WTC11 (cell line): ENCODE data around the gene PELI3.

Experiments
- CBFB ChIP-seq: sonication (generic); formaldehyde crosslinking; IDR thresholded peaks from 2 replicates; pipeline ENCODE4 v1.8.1; 2022; ENCODE audit warnings: mild to moderate bottlenecking, low read depth, missing genetic modification reagents
- CTCF ChIP-seq: fragments of 200-600 bp; IDR thresholded peaks from 2 replicates; pipeline ENCODE4 v1.8.0; 2022; ENCODE audit warnings: antibody characterized with exemption
- FOXP1 ChIP-seq: sonication (generic); formaldehyde crosslinking; IDR thresholded peaks from 2 replicates; pipeline ENCODE4 v1.8.0; 2022; ENCODE audit warnings: missing genetic modification reagents, mild to moderate bottlenecking, moderate library complexity, borderline replicate concordance
- GABPB1 ChIP-seq: sonication (generic); formaldehyde crosslinking; IDR thresholded peaks from 2 replicates; pipeline ENCODE4 v1.8.1; 2023; ENCODE audit warnings: mild to moderate bottlenecking, missing genetic modification reagents
- IRF2 ChIP-seq: sonication (generic); formaldehyde crosslinking; IDR thresholded peaks from 2 replicates; pipeline ENCODE4 v1.8.0; 2022; ENCODE audit warnings: low read depth, missing genetic modification reagents, borderline replicate concordance
- MAX ChIP-seq: sonication (generic); formaldehyde crosslinking; IDR thresholded peaks from 2 replicates; pipeline ENCODE4 v1.8.0; 2022; ENCODE audit warnings: mild to moderate bottlenecking, missing genetic modification reagents
- NR1H2 ChIP-seq: sonication (generic); formaldehyde crosslinking; IDR thresholded peaks from 2 replicates; pipeline ENCODE4 v1.9.0; 2021; ENCODE audit warnings: mild to moderate bottlenecking, moderate library complexity, missing genetic modification reagents
- NR3C1 ChIP-seq: sonication (generic); formaldehyde crosslinking; conservative IDR thresholded peaks from 2 replicates; pipeline ENCODE4 v1.8.1; 2023; ENCODE audit warnings: low read depth, mild to moderate bottlenecking, missing genetic modification reagents
- SMAD4 ChIP-seq: sonication (generic); formaldehyde crosslinking; IDR thresholded peaks from 2 replicates; pipeline ENCODE4 v1.8.0; 2022; ENCODE audit warnings: mild to moderate bottlenecking, missing genetic modification reagents
- TF ChIP-seq, protein P1 (sequence below): sonication (generic); formaldehyde crosslinking; IDR thresholded peaks from 2 replicates; pipeline ENCODE4 v1.8.1; 2023; ENCODE audit warnings: mild to moderate bottlenecking, missing genetic modification reagents, moderate library complexity
- TF ChIP-seq, protein P2 (sequence below): sonication (generic); formaldehyde crosslinking; conservative IDR thresholded peaks from 2 replicates; pipeline ENCODE4 v1.8.1; 2022; ENCODE audit warnings: mild to moderate bottlenecking, missing genetic modification reagents
- TF ChIP-seq, protein P3 (sequence below): fragments of 250-450 bp; sonication (Bioruptor Pico); conservative IDR thresholded peaks from 2 replicates; pipeline ENCODE4 v1.9.0; 2021; ENCODE audit warnings: mild to moderate bottlenecking
- TF ChIP-seq, protein P4 (sequence below): sonication (generic); formaldehyde crosslinking; IDR thresholded peaks from 2 replicates; pipeline ENCODE4 v1.8.1; 2022; ENCODE audit warnings: mild to moderate bottlenecking, missing genetic modification reagents, moderate library complexity, borderline replicate concordance

DNA sequence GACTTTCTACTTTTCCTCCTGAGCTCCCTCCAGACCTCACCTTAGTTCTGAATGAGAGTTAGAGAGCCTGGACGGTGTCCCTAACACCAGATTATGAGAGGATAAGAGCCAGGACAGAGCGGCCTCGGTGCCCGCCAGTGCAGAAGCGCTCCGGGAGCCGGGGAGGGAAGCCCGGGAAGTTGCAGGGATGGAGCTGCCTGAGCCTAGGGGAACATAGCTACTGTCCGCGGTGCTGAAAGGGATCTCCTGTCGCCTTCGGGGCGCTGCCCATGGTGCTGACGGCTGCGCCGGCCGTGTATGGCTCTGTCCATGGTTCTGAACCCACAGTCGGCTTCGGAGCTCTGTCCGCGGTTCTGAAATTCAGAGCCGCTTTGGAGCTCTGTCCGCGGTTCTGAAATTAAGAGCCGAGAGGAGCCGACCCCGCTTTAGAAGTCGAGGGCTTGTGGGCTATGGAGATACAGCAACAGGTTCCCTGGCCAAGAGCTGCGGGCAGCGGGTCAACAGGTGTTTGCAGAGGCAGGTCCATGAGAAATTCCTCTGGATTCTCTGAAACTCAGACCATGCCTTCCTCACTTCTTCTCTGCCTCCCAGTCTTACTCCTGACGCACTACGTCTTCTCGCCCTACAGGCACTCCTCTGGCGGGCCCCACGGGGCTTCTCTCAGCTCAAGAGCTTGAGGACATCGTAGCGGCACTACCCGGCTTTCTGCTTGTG lies 45.1 kb upstream of the PELI3 start:
- TF ChIP-seq FOXP1 (CRISPR knock-in tag) (peak; percentile 100), CTCF (no peak), SMAD4 (peak; percentile 100), NR1H2 (CRISPR knock-in tag) (peak; percentile 100), NR3C1 (CRISPR knock-in tag) (peak; percentile 100), IRF2 (CRISPR knock-in tag) (peak; percentile 100), CBFB (CRISPR knock-in tag) (peak; percentile 100), GABPB1 (peak; percentile 99), MAX (CRISPR knock-in tag) (peak; percentile 100)
- TF ChIP-seq, protein P1, sequence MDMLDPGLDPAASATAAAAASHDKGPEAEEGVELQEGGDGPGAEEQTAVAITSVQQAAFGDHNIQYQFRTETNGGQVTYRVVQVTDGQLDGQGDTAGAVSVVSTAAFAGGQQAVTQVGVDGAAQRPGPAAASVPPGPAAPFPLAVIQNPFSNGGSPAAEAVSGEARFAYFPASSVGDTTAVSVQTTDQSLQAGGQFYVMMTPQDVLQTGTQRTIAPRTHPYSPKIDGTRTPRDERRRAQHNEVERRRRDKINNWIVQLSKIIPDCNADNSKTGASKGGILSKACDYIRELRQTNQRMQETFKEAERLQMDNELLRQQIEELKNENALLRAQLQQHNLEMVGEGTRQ: peak; percentile 92
- TF ChIP-seq, protein P2, sequence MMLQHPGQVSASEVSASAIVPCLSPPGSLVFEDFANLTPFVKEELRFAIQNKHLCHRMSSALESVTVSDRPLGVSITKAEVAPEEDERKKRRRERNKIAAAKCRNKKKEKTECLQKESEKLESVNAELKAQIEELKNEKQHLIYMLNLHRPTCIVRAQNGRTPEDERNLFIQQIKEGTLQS (CRISPR knock-in tag): peak; percentile 100
- TF ChIP-seq, protein P3, sequence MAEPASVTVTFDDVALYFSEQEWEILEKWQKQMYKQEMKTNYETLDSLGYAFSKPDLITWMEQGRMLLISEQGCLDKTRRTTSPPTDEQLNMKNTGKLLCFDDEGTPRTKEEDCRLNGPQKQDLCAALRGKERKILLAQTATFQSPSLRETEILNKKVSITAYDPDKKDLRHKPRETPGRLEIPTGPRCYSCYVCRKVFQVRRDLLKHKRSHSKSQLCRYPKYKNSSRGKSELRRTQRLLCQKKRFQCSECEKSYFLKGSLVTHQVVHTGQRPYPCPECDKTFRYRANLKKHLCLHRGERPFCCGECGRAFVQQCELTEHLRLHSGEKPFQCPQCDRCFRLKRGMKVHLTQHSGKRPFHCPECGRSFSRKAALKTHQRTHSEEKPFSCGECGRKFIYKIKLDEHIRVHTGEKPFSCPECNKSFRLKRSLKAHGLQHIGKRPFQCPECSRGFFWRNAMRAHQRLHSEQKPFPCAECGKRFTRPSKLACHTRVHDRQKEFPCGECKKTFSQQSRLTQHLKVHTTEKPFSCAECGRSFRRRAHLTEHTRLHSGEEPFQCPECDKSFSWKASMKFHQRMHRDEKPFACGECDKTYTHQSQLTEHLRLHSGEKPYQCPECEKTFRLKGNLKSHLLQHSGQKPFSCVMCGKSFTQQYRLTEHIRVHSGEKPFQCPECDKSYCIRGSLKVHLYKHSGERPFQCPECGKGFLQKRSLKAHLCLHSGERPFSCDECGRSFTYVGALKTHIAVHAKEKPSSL: peak; percentile 98
- TF ChIP-seq, protein P4, sequence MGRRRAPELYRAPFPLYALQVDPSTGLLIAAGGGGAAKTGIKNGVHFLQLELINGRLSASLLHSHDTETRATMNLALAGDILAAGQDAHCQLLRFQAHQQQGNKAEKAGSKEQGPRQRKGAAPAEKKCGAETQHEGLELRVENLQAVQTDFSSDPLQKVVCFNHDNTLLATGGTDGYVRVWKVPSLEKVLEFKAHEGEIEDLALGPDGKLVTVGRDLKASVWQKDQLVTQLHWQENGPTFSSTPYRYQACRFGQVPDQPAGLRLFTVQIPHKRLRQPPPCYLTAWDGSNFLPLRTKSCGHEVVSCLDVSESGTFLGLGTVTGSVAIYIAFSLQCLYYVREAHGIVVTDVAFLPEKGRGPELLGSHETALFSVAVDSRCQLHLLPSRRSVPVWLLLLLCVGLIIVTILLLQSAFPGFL: peak; percentile 100
